IPS-15b (cell line): Measurements from ENCODE around the gene ANKS1B.
"Not testable (repeated sequence)": the region's sequence is repeated elsewhere in the genome, so short reads cannot be mapped to it uniquely, and the experiment has no call there.

Source experiments
- H3K27me3 ChIP-seq: one replicate; pipeline ENCODE4 v1.6.1; 2013; ENCODE audit warnings: low read length; ENCODE audit not compliant: control insufficient read depth, insufficient read depth
- H3K36me3 ChIP-seq: one replicate; pipeline ENCODE4 v1.6.1; 2013; ENCODE audit warnings: low read length; ENCODE audit not compliant: control insufficient read depth, insufficient read depth
- H3K4me1 ChIP-seq: one replicate; pipeline ENCODE4 v1.6.1; 2013; ENCODE audit warnings: mild to moderate bottlenecking, low read length; ENCODE audit not compliant: control insufficient read depth, insufficient read depth
- H3K4me3 ChIP-seq: one replicate; pipeline ENCODE4 v1.5.1; 2013; ENCODE audit warnings: low read depth, low read length
- H3K9ac ChIP-seq: one replicate; pipeline ENCODE4 v1.6.1; 2013; ENCODE audit warnings: low read depth, mild to moderate bottlenecking, low read length
- H3K9me3 ChIP-seq: one replicate; pipeline ENCODE4 v1.6.1; 2013; ENCODE audit warnings: mild to moderate bottlenecking, low read length; ENCODE audit not compliant: control insufficient read depth, insufficient read depth

ANKS1B gene

DNA sequence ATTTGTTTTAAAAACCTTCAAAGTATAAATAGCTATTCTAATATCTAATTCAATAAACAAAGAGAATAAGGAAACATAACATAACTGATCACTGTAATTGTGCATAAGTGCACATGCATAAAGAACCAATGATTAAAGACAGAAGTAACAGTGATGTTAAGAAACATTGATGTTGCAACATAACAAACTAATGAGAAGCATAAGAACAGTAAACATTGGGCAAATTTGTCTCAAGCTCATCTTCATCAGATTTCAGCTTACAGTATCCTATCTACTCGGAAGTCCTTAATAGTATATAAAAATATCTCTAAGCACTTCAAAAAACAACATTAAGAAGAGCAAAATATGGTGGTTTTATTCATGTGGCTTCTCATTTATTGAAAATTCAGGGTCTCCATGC, 239.6 kb downstream of the ANKS1B start:
- Histone ChIP-seq H3K9me3 (no peaks in the 10 kb centered on the region), H3K36me3 (no peaks in the 10 kb centered on the region), H3K27me3 (no peaks in the 10 kb centered on the region), H3K4me3 (no peak overlapping the region), H3K9ac (no peak overlapping the region), H3K4me1 (no peaks in the 10 kb centered on the region)

- no peak overlapping the region for H3K9ac ChIP-seq
- H3K9me3 ChIP-seq = no peaks in the 10 kb centered on the region
- H3K36me3 ChIP-seq = no peaks in the 10 kb centered on the region
- H3K27me3 ChIP-seq = no peaks in the 10 kb centered on the region
- H3K4me1 ChIP-seq = no peaks in the 10 kb centered on the region
- H3K4me3 ChIP-seq = no peak overlapping the region
These were observed 247.9 kb downstream of the ANKS1B start for GRCh38 chr12:99736760-99737269.

- no peaks in the 10 kb centered on the region for H3K27me3 ChIP-seq
- H3K4me3 ChIP-seq = no peak overlapping the region
- H3K4me1 ChIP-seq = no peaks in the 10 kb centered on the region
- H3K36me3 ChIP-seq = no peaks in the 10 kb centered on the region
- H3K9me3 ChIP-seq = no peaks in the 10 kb centered on the region
- no peak overlapping the region for H3K9ac ChIP-seq
These were observed 252.6 kb downstream of the ANKS1B start for GRCh38 chr12:99732131-99732530.

DNA sequence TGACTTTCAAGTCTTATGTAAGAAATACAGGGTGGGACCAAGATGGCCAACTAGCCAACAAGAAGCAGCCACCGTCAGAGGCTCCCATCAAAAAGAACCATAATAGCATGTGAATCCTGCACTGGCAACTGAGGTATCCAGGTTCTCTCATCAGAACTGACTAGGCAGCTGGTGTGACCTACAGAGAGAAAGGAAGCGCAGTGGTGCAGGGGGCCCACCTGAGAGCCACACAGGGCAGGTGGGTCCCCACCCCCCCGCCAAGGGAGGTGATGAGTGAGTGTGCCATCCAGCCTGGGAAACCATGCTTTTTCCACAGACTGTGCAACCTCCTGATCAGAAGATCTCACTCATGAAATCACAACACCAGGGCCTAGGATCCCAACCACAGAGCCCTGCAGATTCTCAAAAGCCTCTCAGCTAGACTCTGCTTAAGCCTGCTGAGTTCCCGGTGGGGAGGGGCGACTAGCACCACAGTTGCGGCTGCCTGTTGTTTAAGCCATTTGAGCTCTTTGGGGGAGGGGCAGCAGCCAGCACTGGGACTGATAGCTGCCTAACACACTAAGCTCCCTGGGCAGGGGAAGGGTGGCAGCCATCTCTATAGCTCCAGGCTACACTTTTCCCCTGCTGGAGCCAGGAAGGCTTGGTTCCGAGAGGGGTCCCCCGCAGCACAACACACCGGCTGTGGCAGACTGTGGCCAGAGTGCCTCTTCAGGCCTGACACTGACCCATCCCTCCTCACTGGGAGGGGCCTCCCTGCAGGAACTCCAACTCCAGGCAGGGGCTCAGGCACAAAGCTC, 261.8 kb downstream of the ANKS1B start:
- no peaks in the 10 kb centered on the region for H3K9me3 ChIP-seq
- H3K4me3 ChIP-seq = peak overlapping the region; percentile 22
- H3K9ac ChIP-seq = no peak overlapping the region
- no peaks in the 10 kb centered on the region for H3K36me3 ChIP-seq
- peaks cover 16% of the 10 kb centered on the region for H3K4me1 ChIP-seq
- H3K27me3 ChIP-seq = no peaks in the 10 kb centered on the region

DNA sequence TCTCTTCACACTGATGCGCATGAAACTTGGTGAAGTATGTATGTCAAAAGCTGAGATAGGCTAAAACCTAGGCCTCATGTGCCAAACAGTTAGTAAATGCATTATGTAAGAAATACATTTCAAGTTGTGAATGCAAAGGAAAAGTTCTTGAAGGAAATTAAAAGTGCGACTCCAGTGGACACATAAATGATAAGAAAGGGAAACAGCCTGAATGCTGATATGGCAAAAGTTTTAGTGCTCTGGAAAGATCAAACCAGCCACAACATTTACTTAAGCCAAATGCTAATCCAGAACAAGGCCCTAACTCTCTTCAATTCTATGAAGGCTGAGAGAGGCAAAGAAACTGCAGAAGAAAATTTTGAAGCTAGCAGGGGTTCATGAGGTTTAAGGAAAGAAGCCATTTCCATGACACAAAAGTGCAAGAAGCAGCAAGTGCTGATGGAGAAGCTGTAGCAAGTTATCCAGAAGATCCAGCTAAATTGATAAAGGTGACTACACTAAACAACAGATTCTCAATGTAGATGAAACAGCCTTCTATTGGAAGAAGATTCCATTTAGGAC, 262.9 kb downstream of the ANKS1B start:
- Histone ChIP-seq H3K4me3 (no peak overlapping the region), H3K9ac (no peak overlapping the region), H3K27me3 (no peaks in the 10 kb centered on the region), H3K4me1 (peaks cover 16% of the 10 kb centered on the region), H3K9me3 (no peaks in the 10 kb centered on the region), H3K36me3 (no peaks in the 10 kb centered on the region)

GRCh38 chr12:99720083-99720465, 264.7 kb downstream of the ANKS1B start:
- H3K27me3 ChIP-seq, H3K9me3 ChIP-seq, H3K9ac ChIP-seq, H3K36me3 ChIP-seq, H3K4me3 ChIP-seq: not testable (repeated sequence)
- peaks cover 16% of the 10 kb centered on the region for H3K4me1 ChIP-seq

GRCh38 chr12:99719411-99720082, 265.2 kb downstream of the ANKS1B start:
- not testable (repeated sequence) for H3K27me3 ChIP-seq, H3K9me3 ChIP-seq, H3K36me3 ChIP-seq, H3K4me3 ChIP-seq, H3K9ac ChIP-seq
- peaks cover 16% of the 10 kb centered on the region for H3K4me1 ChIP-seq

GRCh38 chr12:99715841-99716510, 268.8 kb downstream of the ANKS1B start:
- H3K9ac ChIP-seq, H3K4me3 ChIP-seq, H3K4me1 ChIP-seq, H3K36me3 ChIP-seq, H3K27me3 ChIP-seq, H3K9me3 ChIP-seq: not testable (repeated sequence)

GRCh38 chr12:99714921-99715320, 269.8 kb downstream of the ANKS1B start:
- H3K27me3 ChIP-seq, H3K4me3 ChIP-seq, H3K9me3 ChIP-seq, H3K4me1 ChIP-seq, H3K9ac ChIP-seq, H3K36me3 ChIP-seq: not testable (repeated sequence)

GRCh38 chr12:99713946-99714520, 270.7 kb downstream of the ANKS1B start:
- no peak overlapping the region for H3K4me3 ChIP-seq
- H3K36me3 ChIP-seq = no peaks in the 10 kb centered on the region
- H3K9ac ChIP-seq = no peak overlapping the region
- no peaks in the 10 kb centered on the region for H3K9me3 ChIP-seq
- H3K4me1 ChIP-seq = no peaks in the 10 kb centered on the region
- no peaks in the 10 kb centered on the region for H3K27me3 ChIP-seq

GRCh38 chr12:99712281-99712680, 272.5 kb downstream of the ANKS1B start:
- H3K4me3 ChIP-seq = no peak overlapping the region
- H3K9ac ChIP-seq = no peak overlapping the region
- H3K36me3 ChIP-seq = no peaks in the 10 kb centered on the region
- H3K4me1 ChIP-seq = no peaks in the 10 kb centered on the region
- H3K27me3 ChIP-seq = no peaks in the 10 kb centered on the region
- H3K9me3 ChIP-seq = no peaks in the 10 kb centered on the region
